ENCODE data around the gene COL12A1. TPM values are rescaled to one million over a fixed set of nuclear protein-coding genes. Genes with fewer than 3 reads are reported as not detected.

COL12A1 gene
- total RNA-seq, 6 experiments from 2014 or later: 205 to 304 (median 227) TPM

DNA sequence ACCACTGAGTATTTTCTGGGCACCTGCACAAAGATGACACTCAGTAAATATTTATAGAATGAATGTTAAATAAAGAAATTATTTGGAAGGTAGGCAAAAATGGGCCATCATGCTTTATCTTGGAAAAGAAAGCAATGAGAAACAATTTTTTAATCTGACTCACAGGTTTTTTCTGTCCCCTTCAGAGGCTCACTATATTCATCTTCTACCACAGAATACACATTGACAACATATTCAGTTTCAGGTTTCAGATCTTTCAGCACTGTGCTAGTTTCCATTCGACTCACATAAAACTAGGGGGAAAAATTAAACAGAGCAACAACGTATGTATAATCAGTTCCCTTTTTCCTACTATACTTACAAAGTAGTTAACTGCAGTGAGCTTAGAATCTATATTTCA lies 58.3 kb downstream of the COL12A1 start:
- Mint-ChIP-seq H3K27ac (peak overlapping the region; percentile 51), H3K9me3 (no peaks in the 10 kb centered on the region), H3K36me3 (ENCODE audit: low read depth) (peaks cover 53% of the 10 kb centered on the region), H3K4me3 (peak overlapping the region; percentile 29; the same call in 1 of the 2 replicates), H3K27me3 (ENCODE audit: insufficient read depth) (peaks cover 4% of the 10 kb centered on the region; the same call in 1 of the 2 replicates), H3K4me1 (ENCODE audit: low read depth) (peaks cover 63% of the 10 kb centered on the region)
- TF ChIP-seq, protein P1, sequence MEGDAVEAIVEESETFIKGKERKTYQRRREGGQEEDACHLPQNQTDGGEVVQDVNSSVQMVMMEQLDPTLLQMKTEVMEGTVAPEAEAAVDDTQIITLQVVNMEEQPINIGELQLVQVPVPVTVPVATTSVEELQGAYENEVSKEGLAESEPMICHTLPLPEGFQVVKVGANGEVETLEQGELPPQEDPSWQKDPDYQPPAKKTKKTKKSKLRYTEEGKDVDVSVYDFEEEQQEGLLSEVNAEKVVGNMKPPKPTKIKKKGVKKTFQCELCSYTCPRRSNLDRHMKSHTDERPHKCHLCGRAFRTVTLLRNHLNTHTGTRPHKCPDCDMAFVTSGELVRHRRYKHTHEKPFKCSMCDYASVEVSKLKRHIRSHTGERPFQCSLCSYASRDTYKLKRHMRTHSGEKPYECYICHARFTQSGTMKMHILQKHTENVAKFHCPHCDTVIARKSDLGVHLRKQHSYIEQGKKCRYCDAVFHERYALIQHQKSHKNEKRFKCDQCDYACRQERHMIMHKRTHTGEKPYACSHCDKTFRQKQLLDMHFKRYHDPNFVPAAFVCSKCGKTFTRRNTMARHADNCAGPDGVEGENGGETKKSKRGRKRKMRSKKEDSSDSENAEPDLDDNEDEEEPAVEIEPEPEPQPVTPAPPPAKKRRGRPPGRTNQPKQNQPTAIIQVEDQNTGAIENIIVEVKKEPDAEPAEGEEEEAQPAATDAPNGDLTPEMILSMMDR (IDR thresholded peaks at IDR 0.05): no peak
- peak; percentile 39 for DNase-seq

DNA sequence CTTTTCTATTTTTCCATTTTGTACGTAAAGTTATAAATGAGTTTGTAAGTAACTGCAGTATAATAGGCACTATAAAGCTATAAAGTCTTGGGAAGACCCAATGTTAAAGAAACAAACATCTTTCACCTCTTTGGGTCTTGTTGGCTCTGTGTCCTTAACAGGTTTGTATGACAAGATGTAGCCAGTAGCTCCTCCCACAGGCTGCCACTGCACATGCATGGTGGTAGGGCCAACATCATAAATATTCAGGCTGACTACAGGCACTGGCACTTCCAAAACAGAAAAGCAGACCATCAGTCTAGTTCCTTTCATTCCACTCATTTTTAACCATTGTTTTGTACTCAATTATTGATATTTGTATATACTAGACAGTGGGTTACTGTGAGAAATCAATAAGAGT lies 59.9 kb downstream of the COL12A1 start:
- Mint-ChIP-seq H3K4me1 (ENCODE audit: low read depth) (peaks cover 48% of the 10 kb centered on the region), H3K36me3 (ENCODE audit: low read depth) (peaks cover 44% of the 10 kb centered on the region), H3K27ac (no peak overlapping the region), H3K4me3 (no peak overlapping the region), H3K9me3 (no peaks in the 10 kb centered on the region), H3K27me3 (ENCODE audit: insufficient read depth) (peaks cover 4% of the 10 kb centered on the region; the same call in 1 of the 2 replicates)
- DNase-seq: no peak
- TF ChIP-seq, protein P1 (IDR thresholded peaks at IDR 0.05): no peak

DNA sequence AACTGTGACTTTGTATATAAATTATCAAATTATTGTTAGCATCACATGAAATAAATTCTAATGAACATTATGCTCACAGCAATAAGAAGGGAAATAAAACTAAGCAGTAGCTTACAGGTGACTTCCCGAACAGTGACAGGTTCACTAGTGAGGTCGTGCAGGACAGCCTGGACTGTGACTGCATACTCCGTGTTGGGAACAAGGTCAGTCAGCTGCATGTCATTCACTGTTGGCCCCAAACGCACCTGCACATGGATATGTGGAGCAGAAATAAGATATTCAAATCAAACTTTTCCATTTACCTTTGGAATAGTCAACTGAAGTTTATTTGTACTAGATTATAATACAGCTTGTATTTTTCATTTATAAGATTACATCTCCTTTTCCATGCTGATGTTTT lies 60.6 kb downstream of the COL12A1 start:
- TF ChIP-seq, protein P1 (IDR thresholded peaks at IDR 0.05): no peak
- H3K4me1 Mint-ChIP-seq (ENCODE audit: low read depth): peaks cover 40% of the 10 kb centered on the region
- no peaks in the 10 kb centered on the region for H3K9me3 Mint-ChIP-seq
- DNase-seq: no peak
- H3K36me3 Mint-ChIP-seq (ENCODE audit: low read depth): peaks cover 38% of the 10 kb centered on the region
- peaks cover 4% of the 10 kb centered on the region; the same call in 1 of the 2 replicates for H3K27me3 Mint-ChIP-seq (ENCODE audit: insufficient read depth)
- no peak overlapping the region for H3K4me3 Mint-ChIP-seq
- H3K27ac Mint-ChIP-seq: no peak overlapping the region

DNA sequence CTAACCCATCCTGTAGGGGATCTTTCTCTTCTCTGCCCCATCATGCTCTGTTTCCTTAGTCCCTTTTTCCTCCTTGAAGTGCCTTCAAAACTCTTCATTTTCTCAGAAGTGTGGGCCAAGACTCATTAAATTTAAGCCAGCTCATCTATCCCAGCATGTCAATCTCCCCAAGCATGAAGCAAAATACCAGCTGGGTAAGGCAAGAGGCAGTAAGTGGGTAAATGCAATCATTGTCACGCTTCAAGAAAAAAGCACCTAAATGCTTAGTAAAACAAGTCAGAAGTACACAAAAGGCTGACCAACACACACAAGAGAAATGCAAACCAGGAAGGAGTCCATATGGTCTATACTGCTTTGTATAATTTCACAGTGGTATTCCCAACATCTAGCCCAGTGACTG lies 61.5 kb downstream of the COL12A1 start:
- no peak overlapping the region for H3K27ac Mint-ChIP-seq
- no peak overlapping the region for H3K4me3 Mint-ChIP-seq
- TF ChIP-seq, protein P1 (IDR thresholded peaks at IDR 0.05): no peak

DNA sequence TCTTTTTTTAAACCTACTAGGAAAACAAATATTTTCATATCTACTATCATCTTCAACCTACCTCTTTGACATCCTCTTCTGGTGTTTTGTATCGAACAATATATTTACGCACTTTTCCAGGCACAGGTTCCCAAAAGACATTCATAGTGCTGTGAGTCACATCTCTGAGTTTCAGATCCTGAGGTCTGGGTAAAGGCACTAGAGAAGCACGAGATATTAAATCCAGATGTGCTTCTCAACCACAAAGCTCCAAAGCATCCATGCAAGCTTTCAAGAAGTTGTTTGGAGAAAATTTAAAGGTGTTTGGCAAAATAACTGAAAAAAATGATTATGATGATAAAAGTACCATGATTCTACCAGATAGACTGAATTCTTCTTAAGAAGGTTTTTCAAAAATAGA lies 62.7 kb downstream of the COL12A1 start:
- Mint-ChIP-seq H3K9me3 (no peaks in the 10 kb centered on the region), H3K4me1 (ENCODE audit: low read depth) (peaks cover 20% of the 10 kb centered on the region), H3K36me3 (ENCODE audit: low read depth) (peaks cover 37% of the 10 kb centered on the region), H3K27ac (no peak overlapping the region), H3K4me3 (no peak overlapping the region), H3K27me3 (ENCODE audit: insufficient read depth) (no peaks in the 10 kb centered on the region)
- TF ChIP-seq, protein P1 (IDR thresholded peaks at IDR 0.05): no peak
- DNase-seq: peak; percentile 81

More for the DNA sequence above, 61.5 kb downstream of the COL12A1 start:
- Mint-ChIP-seq H3K4me1 (ENCODE audit: low read depth) (peaks cover 32% of the 10 kb centered on the region), H3K9me3 (no peaks in the 10 kb centered on the region), H3K36me3 (ENCODE audit: low read depth) (peaks cover 38% of the 10 kb centered on the region), H3K27me3 (ENCODE audit: insufficient read depth) (peaks cover 4% of the 10 kb centered on the region; the same call in 1 of the 2 replicates)
- no peak for DNase-seq

DNA sequence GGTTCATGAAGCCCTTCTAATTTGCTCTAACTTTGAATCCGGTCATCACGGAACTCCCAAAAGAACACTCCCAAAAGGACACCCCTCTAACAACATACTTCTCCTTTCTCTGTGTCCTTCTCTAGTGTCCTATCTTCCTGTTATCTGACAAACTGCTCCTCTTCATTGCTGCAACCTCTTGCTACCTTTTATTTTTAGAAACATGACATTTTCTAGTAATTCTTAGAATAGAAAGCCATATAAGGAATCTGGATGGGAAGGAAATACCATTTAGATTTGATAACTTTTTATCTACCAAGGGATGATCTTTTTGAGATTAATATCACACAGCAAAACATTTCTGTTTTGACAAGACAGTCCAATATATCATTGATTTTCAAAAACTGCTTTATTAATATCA lies 63.1 kb downstream of the COL12A1 start:
- no peak overlapping the region for H3K27ac Mint-ChIP-seq

More for the DNA sequence above, 63.1 kb downstream of the COL12A1 start:
- no peak overlapping the region for H3K4me3 Mint-ChIP-seq
- no peaks in the 10 kb centered on the region for H3K9me3 Mint-ChIP-seq
- peaks cover 15% of the 10 kb centered on the region for H3K4me1 Mint-ChIP-seq (ENCODE audit: low read depth)
- TF ChIP-seq, protein P1 (IDR thresholded peaks at IDR 0.05): no peak
- H3K36me3 Mint-ChIP-seq (ENCODE audit: low read depth): peaks cover 35% of the 10 kb centered on the region
- no peaks in the 10 kb centered on the region for H3K27me3 Mint-ChIP-seq (ENCODE audit: insufficient read depth)
- DNase-seq: no peak

Data from HFFc6 (cell line).